HG02610 (cell line): ENCODE results near the gene SLC27A1.
A peak's percentile ranks its signal among the peaks of the same experiment; 100 is the strongest.
"Not testable (repeated sequence)": the region's sequence is repeated elsewhere in the genome, so short reads cannot be mapped to it uniquely, and the experiment has no call there.

ENCODE experiments used
- ATAC-seq: cut with Tn5 transposase; IDR thresholded peaks from one replicate; pipeline ENCODE4 v1.9.1; 2021; ENCODE audit warnings: mild to moderate bottlenecking, moderate library complexity; ENCODE audit not compliant: unreplicated experiment

Gene SLC27A1

GRCh38 chr19:17486545-17487240 lies 16.4 kb downstream of the SLC27A1 start:
- no peak for ATAC-seq

GRCh38 chr19:17487284-17488121 lies 17.2 kb downstream of the SLC27A1 start:
- ATAC-seq = no peak

GRCh38 chr19:17488593-17489391 lies 18.5 kb downstream of the SLC27A1 start:
- no peak for ATAC-seq

- ATAC-seq = no peak
These were observed 19.2 kb downstream of the SLC27A1 start for GRCh38 chr19:17489392-17490030.

GRCh38 chr19:17490411-17490810 lies 20.1 kb downstream of the SLC27A1 start:
- no peak for ATAC-seq

GRCh38 chr19:17491287-17491686 lies 21.0 kb downstream of the SLC27A1 start:
- ATAC-seq = no peak

GRCh38 chr19:17495639-17496296 lies 25.4 kb downstream of the SLC27A1 start:
- ATAC-seq = no peak

GRCh38 chr19:17496337-17496997 lies 26.1 kb downstream of the SLC27A1 start:
- peak; percentile 73 for ATAC-seq

GRCh38 chr19:17497149-17497798 lies 26.9 kb downstream of the SLC27A1 start:
- no peak for ATAC-seq

- ATAC-seq = not testable (repeated sequence)
These were observed 28.7 kb downstream of the SLC27A1 start for GRCh38 chr19:17499025-17499424.

GRCh38 chr19:17499648-17500446 lies 29.5 kb downstream of the SLC27A1 start:
- ATAC-seq = no peak

- ATAC-seq = no peak
These were observed 30.3 kb downstream of the SLC27A1 start for GRCh38 chr19:17500447-17501198.

- no peak for ATAC-seq
These were observed 32.9 kb downstream of the SLC27A1 start for GRCh38 chr19:17503240-17503639.

GRCh38 chr19:17504030-17504429 lies 33.7 kb downstream of the SLC27A1 start:
- ATAC-seq = no peak

GRCh38 chr19:17504456-17504855 lies 34.1 kb downstream of the SLC27A1 start:
- ATAC-seq = no peak

GRCh38 chr19:17505223-17505622 lies 34.9 kb downstream of the SLC27A1 start:
- ATAC-seq = no peak

GRCh38 chr19:17506745-17507144 lies 36.4 kb downstream of the SLC27A1 start:
- ATAC-seq = no peak

GRCh38 chr19:17508558-17508933 lies 38.2 kb downstream of the SLC27A1 start:
- ATAC-seq = not testable (repeated sequence)
